WTC11 (cell line): ENCODE measurements around the gene CLDN6. TPM values are rescaled to one million over a fixed set of nuclear protein-coding genes. Genes with fewer than 3 reads are reported as not detected.
A peak's percentile ranks its signal among the peaks of the same experiment; 100 is the strongest.

Experiments used
- ATAC-seq: fragments of 200-7000 bp; cut with Tn5 transposase; 2 replicates; pipeline ENCODE4 v1.10.0; 2021; ENCODE audit warnings: mild to moderate bottlenecking, moderate library complexity
- CTCF ChIA-PET: fragments of 300-600 bp; sonication (Branson Sonifier 250); formaldehyde crosslinking; loops from one replicate; lab custom pipeline; 2021; ENCODE audit warnings: antibody characterized with exemption; lab: Charles Lee
- POLR2A ChIA-PET: fragments of 350-600 bp; sonication (Branson Sonifier 250); formaldehyde crosslinking; loops from one replicate; lab custom pipeline; 2021; ENCODE audit warnings: antibody characterized with exemption; lab: Charles Lee
- DNase-seq: peaks from one replicate; pipeline ENCODE4 v3.0.0; 2021; ENCODE audit warnings: low spot score
- H3K27ac Mint-ChIP-seq: 2 replicates; pipeline ENCODE4 v1.8.0; 2021; ENCODE audit warnings: mixed read lengths
- H3K27me3 Mint-ChIP-seq: 2 replicates; pipeline ENCODE4 v1.8.0; 2021; ENCODE audit warnings: low read depth, mild to moderate bottlenecking, moderate library complexity, mixed read lengths
- H3K36me3 Mint-ChIP-seq: 2 replicates; pipeline ENCODE4 v1.8.0; 2021; ENCODE audit warnings: mixed read lengths
- H3K4me1 Mint-ChIP-seq: 2 replicates; pipeline ENCODE4 v1.8.0; 2022; ENCODE audit warnings: mixed read lengths
- H3K4me3 Mint-ChIP-seq: 2 replicates; pipeline ENCODE4 v1.8.0; 2021; ENCODE audit warnings: mild to moderate bottlenecking, moderate library complexity, mixed read lengths
- H3K9me3 Mint-ChIP-seq: 2 replicates; pipeline ENCODE4 v1.8.0; 2021; ENCODE audit warnings: mixed read lengths
- ATF1 ChIP-seq: sonication (generic); formaldehyde crosslinking; IDR thresholded peaks from 2 replicates; pipeline ENCODE4 v1.8.1; 2023; ENCODE audit warnings: mild to moderate bottlenecking, moderate library complexity, missing genetic modification reagents
- CREM ChIP-seq: sonication (generic); formaldehyde crosslinking; IDR thresholded peaks from 2 replicates; pipeline ENCODE4 v1.8.1; 2022; ENCODE audit warnings: mild to moderate bottlenecking, missing genetic modification reagents, moderate library complexity
- ETV6 ChIP-seq: sonication (generic); formaldehyde crosslinking; IDR thresholded peaks from 2 replicates; pipeline ENCODE4 v1.8.1; 2022; ENCODE audit warnings: mild to moderate bottlenecking, missing genetic modification reagents
- FOXK1 ChIP-seq: sonication (generic); formaldehyde crosslinking; IDR thresholded peaks from 2 replicates; pipeline ENCODE4 v1.8.0; 2022; ENCODE audit warnings: mild to moderate bottlenecking, moderate library complexity, missing genetic modification reagents
- FOXP4 ChIP-seq: sonication (generic); formaldehyde crosslinking; IDR thresholded peaks from 2 replicates; pipeline ENCODE4 v1.8.0; 2022; ENCODE audit warnings: mild to moderate bottlenecking, missing genetic modification reagents
- NFYB ChIP-seq: sonication (generic); formaldehyde crosslinking; conservative IDR thresholded peaks from 2 replicates; pipeline ENCODE4 v1.8.0; 2022; ENCODE audit warnings: low read depth, missing genetic modification reagents
- RELA ChIP-seq: sonication (generic); formaldehyde crosslinking; IDR thresholded peaks from 2 replicates; pipeline ENCODE4 v1.8.1; 2022; ENCODE audit warnings: missing genetic modification reagents, mild to moderate bottlenecking, borderline replicate concordance
- ZNF219 ChIP-seq: sonication (generic); formaldehyde crosslinking; IDR thresholded peaks from 2 replicates; pipeline ENCODE4 v1.8.0; 2023; ENCODE audit warnings: missing genetic modification reagents, mild to moderate bottlenecking, borderline replicate concordance
- ZNF281 ChIP-seq: sonication (generic); formaldehyde crosslinking; IDR thresholded peaks from 2 replicates; pipeline ENCODE4 v1.8.0; 2023; ENCODE audit warnings: mild to moderate bottlenecking, missing genetic modification reagents
- ZNF423 ChIP-seq: fragments of 250-450 bp; sonication (Bioruptor Pico); IDR thresholded peaks from 2 replicates; pipeline ENCODE4 v2.1.2; 2022; ENCODE audit warnings: mild to moderate bottlenecking, moderate library complexity
- total RNA-seq: library from RNA; stranded (reverse); gene quantifications from 3 replicates; pipeline ENCODE4 v1.2.3, GENCODE V29; 2021
- TF ChIP-seq, protein P1 (sequence below): sonication (generic); formaldehyde crosslinking; IDR thresholded peaks from 2 replicates; pipeline ENCODE4 v1.8.0; 2022; ENCODE audit warnings: mild to moderate bottlenecking, missing genetic modification reagents
- TF ChIP-seq, protein P2 (sequence below): sonication (generic); formaldehyde crosslinking; IDR thresholded peaks from 2 replicates; pipeline ENCODE4 v1.8.0; 2023; ENCODE audit warnings: missing genetic modification reagents, mild to moderate bottlenecking, borderline replicate concordance
- TF ChIP-seq, protein P3 (sequence below): sonication (generic); formaldehyde crosslinking; IDR thresholded peaks from 2 replicates; pipeline ENCODE4 v1.8.1; 2023; ENCODE audit warnings: mild to moderate bottlenecking, moderate library complexity, missing genetic modification reagents
- TF ChIP-seq, protein P4 (sequence below): sonication (generic); formaldehyde crosslinking; IDR thresholded peaks from 2 replicates; pipeline ENCODE4 v1.8.1; 2023; ENCODE audit warnings: mild to moderate bottlenecking, missing genetic modification reagents, moderate library complexity

CLDN6 gene
- total RNA-seq, 1 experiment from 2014 or later: 746 TPM

- no peaks in the 10 kb centered on the region for H3K27me3 Mint-ChIP-seq
- peak overlapping the region; percentile 100 for H3K27ac Mint-ChIP-seq
- ATAC-seq (no peak), DNase-seq (no peak)
- H3K4me1 Mint-ChIP-seq: peaks cover 55% of the 10 kb centered on the region
- ChIA-PET CTCF (interaction anchor here (0.9 to 13.4 kb wide), 12 partner anchors 14 to 143 kb away, joined by 3 to 360 read pairs (median 4); partner anchors contain the start of genes CLDN6, HCFC1R1, KREMEN2 and PAQR4), POLR2A (interaction anchor here (0.7 to 13.9 kb wide), 12 partner anchors 9 to 92 kb away, joined by 3 to 502 read pairs (median 3); partner anchors contain the start of genes CLDN6, HCFC1R1, KREMEN2 and PKMYT1)
- H3K36me3 Mint-ChIP-seq: no peaks in the 10 kb centered on the region
- peak overlapping the region; percentile 74 for H3K4me3 Mint-ChIP-seq
- H3K9me3 Mint-ChIP-seq: no peaks in the 10 kb centered on the region
- TF ChIP-seq, protein P1, sequence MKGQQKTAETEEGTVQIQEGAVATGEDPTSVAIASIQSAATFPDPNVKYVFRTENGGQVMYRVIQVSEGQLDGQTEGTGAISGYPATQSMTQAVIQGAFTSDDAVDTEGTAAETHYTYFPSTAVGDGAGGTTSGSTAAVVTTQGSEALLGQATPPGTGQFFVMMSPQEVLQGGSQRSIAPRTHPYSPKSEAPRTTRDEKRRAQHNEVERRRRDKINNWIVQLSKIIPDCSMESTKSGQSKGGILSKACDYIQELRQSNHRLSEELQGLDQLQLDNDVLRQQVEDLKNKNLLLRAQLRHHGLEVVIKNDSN (CRISPR knock-in tag): 0 out of 2 replicates have a peak, but pooled peaks have one; percentile 23
- TF ChIP-seq FOXK1 (CRISPR knock-in tag) (no peak), FOXP4 (CRISPR knock-in tag) (peak; percentile 21; the same call in 1 of the 2 replicates), ATF1 (CRISPR knock-in tag) (no peak), ZNF423 (0 out of 2 replicates have a peak, but pooled peaks have one; percentile 39)
Measured at GRCh38 chr16:3007059-3007956, 10.7 kb downstream of the CLDN6 start.

DNA sequence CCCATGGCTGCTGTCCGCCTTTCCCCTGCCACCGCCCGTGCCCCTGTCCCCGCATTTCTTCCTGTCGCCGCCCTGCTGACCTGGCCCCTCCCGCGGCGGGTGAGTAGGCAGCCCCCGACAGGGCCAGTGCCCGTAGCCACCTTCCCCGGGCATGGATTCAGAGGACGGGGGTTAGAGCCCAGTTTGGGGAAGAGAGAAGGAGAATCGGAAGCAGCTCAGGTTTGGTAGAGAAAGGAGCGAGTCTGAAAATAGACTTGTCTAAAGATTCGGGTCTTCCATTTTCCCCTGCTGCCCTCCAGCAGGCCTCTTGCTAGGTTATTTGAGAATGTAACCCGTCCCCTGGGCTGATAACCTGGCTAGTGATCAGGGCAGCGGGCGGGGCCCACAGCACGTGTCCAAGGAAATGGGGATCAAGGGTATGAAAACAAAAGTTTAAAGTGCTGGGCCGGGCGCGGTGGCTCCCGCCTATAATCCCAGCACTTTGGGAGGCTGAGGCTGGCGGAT, 13.2 kb downstream of the CLDN6 start:
- ATAC-seq (no peak), DNase-seq (peak; percentile 64)
- no peaks in the 10 kb centered on the region for H3K27me3 Mint-ChIP-seq
- H3K4me1 Mint-ChIP-seq: peaks cover 47% of the 10 kb centered on the region
- peak overlapping the region; percentile 93 for H3K27ac Mint-ChIP-seq
- H3K36me3 Mint-ChIP-seq: no peaks in the 10 kb centered on the region
- ChIA-PET CTCF (interaction anchor here (0.6 to 13.4 kb wide), 9 partner anchors 9 to 99 kb away, joined by 3 to 360 read pairs (median 4); partner anchors contain the start of genes CLDN6, HCFC1R1, KREMEN2 and THOC6), POLR2A (interaction anchor here (0.7 to 13.9 kb wide), 3 partner anchors 15 to 26 kb away, joined by 4 to 502 read pairs (median 5); partner anchors contain the start of genes CLDN6, HCFC1R1, THOC6 and TNFRSF12A)
- no peaks in the 10 kb centered on the region for H3K9me3 Mint-ChIP-seq
- H3K4me3 Mint-ChIP-seq: peak overlapping the region; percentile 82
- TF ChIP-seq ZNF423 (no peak), CREM (CRISPR knock-in tag) (no peak), NFYB (CRISPR knock-in tag) (no peak), RELA (CRISPR knock-in tag) (no peak), ZNF219 (CRISPR knock-in tag) (no peak), ETV6 (CRISPR knock-in tag) (no peak), ZNF281 (no peak)
- TF ChIP-seq, protein P2, sequence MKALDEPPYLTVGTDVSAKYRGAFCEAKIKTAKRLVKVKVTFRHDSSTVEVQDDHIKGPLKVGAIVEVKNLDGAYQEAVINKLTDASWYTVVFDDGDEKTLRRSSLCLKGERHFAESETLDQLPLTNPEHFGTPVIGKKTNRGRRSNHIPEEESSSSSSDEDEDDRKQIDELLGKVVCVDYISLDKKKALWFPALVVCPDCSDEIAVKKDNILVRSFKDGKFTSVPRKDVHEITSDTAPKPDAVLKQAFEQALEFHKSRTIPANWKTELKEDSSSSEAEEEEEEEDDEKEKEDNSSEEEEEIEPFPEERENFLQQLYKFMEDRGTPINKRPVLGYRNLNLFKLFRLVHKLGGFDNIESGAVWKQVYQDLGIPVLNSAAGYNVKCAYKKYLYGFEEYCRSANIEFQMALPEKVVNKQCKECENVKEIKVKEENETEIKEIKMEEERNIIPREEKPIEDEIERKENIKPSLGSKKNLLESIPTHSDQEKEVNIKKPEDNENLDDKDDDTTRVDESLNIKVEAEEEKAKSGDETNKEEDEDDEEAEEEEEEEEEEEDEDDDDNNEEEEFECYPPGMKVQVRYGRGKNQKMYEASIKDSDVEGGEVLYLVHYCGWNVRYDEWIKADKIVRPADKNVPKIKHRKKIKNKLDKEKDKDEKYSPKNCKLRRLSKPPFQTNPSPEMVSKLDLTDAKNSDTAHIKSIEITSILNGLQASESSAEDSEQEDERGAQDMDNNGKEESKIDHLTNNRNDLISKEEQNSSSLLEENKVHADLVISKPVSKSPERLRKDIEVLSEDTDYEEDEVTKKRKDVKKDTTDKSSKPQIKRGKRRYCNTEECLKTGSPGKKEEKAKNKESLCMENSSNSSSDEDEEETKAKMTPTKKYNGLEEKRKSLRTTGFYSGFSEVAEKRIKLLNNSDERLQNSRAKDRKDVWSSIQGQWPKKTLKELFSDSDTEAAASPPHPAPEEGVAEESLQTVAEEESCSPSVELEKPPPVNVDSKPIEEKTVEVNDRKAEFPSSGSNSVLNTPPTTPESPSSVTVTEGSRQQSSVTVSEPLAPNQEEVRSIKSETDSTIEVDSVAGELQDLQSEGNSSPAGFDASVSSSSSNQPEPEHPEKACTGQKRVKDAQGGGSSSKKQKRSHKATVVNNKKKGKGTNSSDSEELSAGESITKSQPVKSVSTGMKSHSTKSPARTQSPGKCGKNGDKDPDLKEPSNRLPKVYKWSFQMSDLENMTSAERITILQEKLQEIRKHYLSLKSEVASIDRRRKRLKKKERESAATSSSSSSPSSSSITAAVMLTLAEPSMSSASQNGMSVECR (CRISPR knock-in tag): peak; percentile 56; the same call in 1 of the 2 replicates
- TF ChIP-seq, protein P3, sequence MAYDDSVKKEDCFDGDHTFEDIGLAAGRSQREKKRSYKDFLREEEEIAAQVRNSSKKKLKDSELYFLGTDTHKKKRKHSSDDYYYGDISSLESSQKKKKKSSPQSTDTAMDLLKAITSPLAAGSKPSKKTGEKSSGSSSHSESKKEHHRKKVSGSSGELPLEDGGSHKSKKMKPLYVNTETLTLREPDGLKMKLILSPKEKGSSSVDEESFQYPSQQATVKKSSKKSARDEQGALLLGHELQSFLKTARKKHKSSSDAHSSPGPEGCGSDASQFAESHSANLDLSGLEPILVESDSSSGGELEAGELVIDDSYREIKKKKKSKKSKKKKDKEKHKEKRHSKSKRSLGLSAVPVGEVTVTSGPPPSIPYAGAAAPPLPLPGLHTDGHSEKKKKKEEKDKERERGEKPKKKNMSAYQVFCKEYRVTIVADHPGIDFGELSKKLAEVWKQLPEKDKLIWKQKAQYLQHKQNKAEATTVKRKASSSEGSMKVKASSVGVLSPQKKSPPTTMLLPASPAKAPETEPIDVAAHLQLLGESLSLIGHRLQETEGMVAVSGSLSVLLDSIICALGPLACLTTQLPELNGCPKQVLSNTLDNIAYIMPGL (CRISPR knock-in tag): no peak
- TF ChIP-seq, protein P4, sequence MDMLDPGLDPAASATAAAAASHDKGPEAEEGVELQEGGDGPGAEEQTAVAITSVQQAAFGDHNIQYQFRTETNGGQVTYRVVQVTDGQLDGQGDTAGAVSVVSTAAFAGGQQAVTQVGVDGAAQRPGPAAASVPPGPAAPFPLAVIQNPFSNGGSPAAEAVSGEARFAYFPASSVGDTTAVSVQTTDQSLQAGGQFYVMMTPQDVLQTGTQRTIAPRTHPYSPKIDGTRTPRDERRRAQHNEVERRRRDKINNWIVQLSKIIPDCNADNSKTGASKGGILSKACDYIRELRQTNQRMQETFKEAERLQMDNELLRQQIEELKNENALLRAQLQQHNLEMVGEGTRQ (CRISPR knock-in tag): peak; percentile 63
- TF ChIP-seq, protein P1 (CRISPR knock-in tag): peak; percentile 70
